Measurements from ENCODE around the gene DDX47. TPM values are rescaled to one million over a fixed set of nuclear protein-coding genes. Genes with fewer than 3 reads are reported as not detected.

DDX47 gene
- total RNA-seq, 2 experiments from 2014 or later: 45.1 to 59.1 TPM

- no peak for DNase-seq (ENCODE audit: low spot score)
These were observed 20.7 kb upstream of the DDX47 start for GRCh38 chr12:12792421-12792820.

DNA sequence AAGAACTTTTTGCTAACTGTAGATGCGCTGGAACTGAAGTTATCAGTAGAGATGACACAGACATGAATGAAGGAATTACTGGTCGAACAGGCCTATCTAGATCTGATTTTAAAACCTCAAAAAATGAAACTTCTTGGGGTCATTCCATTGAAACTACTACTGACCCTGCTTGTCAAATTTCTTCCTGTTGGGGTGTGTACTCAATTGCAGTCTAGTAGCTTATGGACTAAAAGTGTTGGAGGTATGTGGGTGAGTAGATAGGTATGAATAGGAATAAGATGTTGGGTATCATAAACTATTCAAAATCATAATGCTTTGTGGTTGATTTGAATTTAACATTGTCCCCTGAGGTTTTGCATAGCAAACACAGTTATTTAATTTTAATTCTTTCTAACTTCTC lies 18.5 kb upstream of the DDX47 start:
- POLR2A ChIA-PET: no interaction called here
- no peak overlapping the region for H3K27ac ChIP-seq (ENCODE audit: low read depth, low read length, poor library complexity, severe bottlenecking)
- no TSS peak for BruUV-seq (replicated peaks)

More at GRCh38 chr12:12792421-12792820, 20.7 kb upstream of the DDX47 start:
- no peaks in the 10 kb centered on the region for H3K9me2 ChIP-seq (ENCODE audit: insufficient read depth, low read length)
- no peaks in the 10 kb centered on the region for H3K79me2 ChIP-seq (ENCODE audit: insufficient read depth, low read depth, low read length)
- CTCF ChIA-PET (ENCODE audit: unreplicated experiment): no interaction called here
- POLR2A ChIA-PET: interaction anchor here (0.6 to 1.8 kb wide), 2 partner anchors 21 to 1109 kb away, joined by 3 to 6 read pairs; no protein-coding TSS in a partner anchor
- H2AFZ ChIP-seq (ENCODE audit: low read length): no peak overlapping the region
- intact Hi-C loops (cut with micrococcal nuclease; ENCODE audit: unreplicated experiment): loop anchor here (10.0 kb wide), 1 partner anchor 422 kb away; no protein-coding TSS in a partner anchor
- no TSS peak for BruUV-seq (replicated peaks)
- no peak overlapping the region for H3K4me3 ChIP-seq (ENCODE audit: low read depth, low read length, poor library complexity, severe bottlenecking)
- H3K4me1 ChIP-seq (ENCODE audit: insufficient read depth, low read length, poor library complexity, severe bottlenecking): no peaks in the 10 kb centered on the region
- no peaks in the 10 kb centered on the region for H3K36me3 ChIP-seq (ENCODE audit: insufficient read depth, low read length)
- no peaks in the 10 kb centered on the region for H3K9me3 ChIP-seq (ENCODE audit: low read length)
- TF ChIP-seq, protein P1, sequence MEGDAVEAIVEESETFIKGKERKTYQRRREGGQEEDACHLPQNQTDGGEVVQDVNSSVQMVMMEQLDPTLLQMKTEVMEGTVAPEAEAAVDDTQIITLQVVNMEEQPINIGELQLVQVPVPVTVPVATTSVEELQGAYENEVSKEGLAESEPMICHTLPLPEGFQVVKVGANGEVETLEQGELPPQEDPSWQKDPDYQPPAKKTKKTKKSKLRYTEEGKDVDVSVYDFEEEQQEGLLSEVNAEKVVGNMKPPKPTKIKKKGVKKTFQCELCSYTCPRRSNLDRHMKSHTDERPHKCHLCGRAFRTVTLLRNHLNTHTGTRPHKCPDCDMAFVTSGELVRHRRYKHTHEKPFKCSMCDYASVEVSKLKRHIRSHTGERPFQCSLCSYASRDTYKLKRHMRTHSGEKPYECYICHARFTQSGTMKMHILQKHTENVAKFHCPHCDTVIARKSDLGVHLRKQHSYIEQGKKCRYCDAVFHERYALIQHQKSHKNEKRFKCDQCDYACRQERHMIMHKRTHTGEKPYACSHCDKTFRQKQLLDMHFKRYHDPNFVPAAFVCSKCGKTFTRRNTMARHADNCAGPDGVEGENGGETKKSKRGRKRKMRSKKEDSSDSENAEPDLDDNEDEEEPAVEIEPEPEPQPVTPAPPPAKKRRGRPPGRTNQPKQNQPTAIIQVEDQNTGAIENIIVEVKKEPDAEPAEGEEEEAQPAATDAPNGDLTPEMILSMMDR (conservative IDR thresholded peaks at IDR 0.05; ENCODE audit: low read length): no peak
- no peak for TF ChIP-seq EZH2phosphoT487 (IDR thresholded peaks at IDR 0.05; ENCODE audit: borderline replicate concordance, low read depth, low read length)
- no peak overlapping the region for H3K27ac ChIP-seq (ENCODE audit: low read depth, low read length, poor library complexity, severe bottlenecking)
- no peak overlapping the region for H3K4me2 ChIP-seq (ENCODE audit: low read length)
- peaks cover 3% of the 10 kb centered on the region for H4K20me1 ChIP-seq (ENCODE audit: insufficient read depth, low read length)

DNA sequence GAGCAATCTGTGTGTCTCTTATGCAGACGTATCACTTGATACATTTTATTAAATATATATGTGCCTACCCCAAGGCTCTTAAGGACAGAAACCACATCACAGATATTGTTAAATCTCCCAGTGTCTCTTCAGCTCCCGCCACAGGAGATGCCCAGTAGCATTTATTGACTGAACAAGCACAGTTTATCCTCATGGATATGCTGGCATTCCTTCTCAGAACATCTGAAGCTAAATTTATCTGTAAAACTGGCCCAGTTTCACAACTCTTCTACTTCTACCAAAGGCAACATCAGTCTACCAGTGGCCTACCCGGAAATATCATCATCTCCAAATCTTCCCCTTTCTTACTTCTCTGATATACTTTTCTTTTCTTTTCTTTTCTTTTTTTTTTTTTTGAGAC lies 17.0 kb upstream of the DDX47 start:
- Histone ChIP-seq H3K36me3 (ENCODE audit: insufficient read depth, low read length) (no peaks in the 10 kb centered on the region), H3K4me2 (ENCODE audit: low read length) (no peak overlapping the region), H3K4me1 (ENCODE audit: insufficient read depth, low read length, poor library complexity, severe bottlenecking) (no peaks in the 10 kb centered on the region), H4K20me1 (ENCODE audit: insufficient read depth, low read length) (peaks cover under 1% of the 10 kb centered on the region; the same call in 1 of the 2 replicates), H3K79me2 (ENCODE audit: insufficient read depth, low read depth, low read length) (no peaks in the 10 kb centered on the region), H3K27ac (ENCODE audit: low read depth, low read length, poor library complexity, severe bottlenecking) (no peak overlapping the region), H3K4me3 (ENCODE audit: low read depth, low read length, poor library complexity, severe bottlenecking) (no peak overlapping the region), H3K9me2 (ENCODE audit: insufficient read depth, low read length) (no peaks in the 10 kb centered on the region), H2AFZ (ENCODE audit: low read length) (no peak overlapping the region), H3K9me3 (ENCODE audit: low read length) (no peaks in the 10 kb centered on the region)
- ChIA-PET CTCF (ENCODE audit: unreplicated experiment) (no interaction called here), POLR2A (no interaction called here)
- BruUV-seq (replicated peaks): no TSS peak
- TF ChIP-seq, protein P1 (conservative IDR thresholded peaks at IDR 0.05; ENCODE audit: low read length): no peak
- TF ChIP-seq EZH2phosphoT487 (IDR thresholded peaks at IDR 0.05; ENCODE audit: borderline replicate concordance, low read depth, low read length): no peak
- no peak for DNase-seq (ENCODE audit: low spot score)
- intact Hi-C loops (cut with micrococcal nuclease; ENCODE audit: unreplicated experiment): loop anchor here (10.0 kb wide), 1 partner anchor 419 kb away; no protein-coding TSS in a partner anchor

More for the DNA sequence above, 18.5 kb upstream of the DDX47 start:
- no peak overlapping the region for H3K4me2 ChIP-seq (ENCODE audit: low read length)
- H3K79me2 ChIP-seq (ENCODE audit: insufficient read depth, low read depth, low read length): no peaks in the 10 kb centered on the region
- no peaks in the 10 kb centered on the region for H3K4me1 ChIP-seq (ENCODE audit: insufficient read depth, low read length, poor library complexity, severe bottlenecking)
- H2AFZ ChIP-seq (ENCODE audit: low read length): no peak overlapping the region
- DNase-seq (ENCODE audit: low spot score): no peak
- H3K9me3 ChIP-seq (ENCODE audit: low read length): no peaks in the 10 kb centered on the region
- CTCF ChIA-PET (ENCODE audit: unreplicated experiment): no interaction called here
- no peak overlapping the region for H3K4me3 ChIP-seq (ENCODE audit: low read depth, low read length, poor library complexity, severe bottlenecking)
- H3K36me3 ChIP-seq (ENCODE audit: insufficient read depth, low read length): no peaks in the 10 kb centered on the region
- peaks cover 3% of the 10 kb centered on the region for H4K20me1 ChIP-seq (ENCODE audit: insufficient read depth, low read length)
- intact Hi-C loops (cut with micrococcal nuclease; ENCODE audit: unreplicated experiment): loop anchor here (10.0 kb wide), 1 partner anchor 420 kb away; no protein-coding TSS in a partner anchor
- TF ChIP-seq EZH2phosphoT487 (IDR thresholded peaks at IDR 0.05; ENCODE audit: borderline replicate concordance, low read depth, low read length): no peak
- TF ChIP-seq, protein P1 (conservative IDR thresholded peaks at IDR 0.05; ENCODE audit: low read length): no peak
- no peaks in the 10 kb centered on the region for H3K9me2 ChIP-seq (ENCODE audit: insufficient read depth, low read length)

Data from OCI-LY7 (cell line).